RKO (cell line): ENCODE data around the gene PPM1B.
"Not testable (repeated sequence)": the region's sequence is repeated elsewhere in the genome, so short reads cannot be mapped to it uniquely, and the experiment has no call there.

Source experiments
- DNase-seq: peaks from one replicate; pipeline ENCODE4 v3.0.0-alpha.2; 2016; ENCODE audit warnings: low spot score

The PPM1B gene

DNA sequence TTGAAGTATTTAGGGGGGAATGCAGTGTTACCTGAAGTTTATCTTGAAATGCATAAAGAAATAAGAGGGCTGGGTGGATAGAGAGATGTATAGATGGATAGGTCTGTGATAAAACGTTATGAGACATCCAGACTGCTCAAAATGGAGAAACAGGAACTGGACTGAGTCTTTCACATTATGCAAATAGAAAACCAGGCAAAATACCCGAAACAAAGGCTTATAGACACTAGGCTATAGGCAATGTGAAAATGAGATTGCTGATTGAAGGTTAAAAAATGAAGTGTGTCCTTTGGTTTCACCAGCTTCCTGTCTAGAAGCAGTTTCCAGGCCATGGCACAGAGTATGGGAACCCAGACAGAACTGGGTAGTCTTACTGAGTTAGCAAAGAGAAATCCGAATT, 81.7 kb downstream of the PPM1B start:
- DNase-seq = no peak

DNA sequence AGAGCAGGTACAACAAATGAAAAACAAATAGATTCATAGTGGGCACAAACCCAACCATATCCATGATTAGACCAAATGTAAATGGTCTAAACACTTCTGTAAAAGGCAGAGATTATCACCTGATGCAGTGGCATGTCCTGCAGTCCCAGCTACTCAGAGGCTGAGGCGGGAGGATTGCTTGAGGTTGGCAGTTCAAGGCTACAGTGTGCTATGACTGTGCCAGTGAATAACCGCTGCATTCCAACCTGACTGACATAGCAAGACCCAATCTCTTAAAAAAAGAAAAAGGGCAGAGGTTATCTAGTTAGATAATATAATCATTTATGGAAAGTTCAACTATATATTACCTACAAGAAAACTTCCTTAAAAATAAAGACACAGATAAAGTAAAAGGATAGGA, 85.3 kb downstream of the PPM1B start:
- no peak for DNase-seq

- DNase-seq = not testable (repeated sequence)
Measured at GRCh38 chr2:44255704-44256103, 87.0 kb downstream of the PPM1B start.

DNA sequence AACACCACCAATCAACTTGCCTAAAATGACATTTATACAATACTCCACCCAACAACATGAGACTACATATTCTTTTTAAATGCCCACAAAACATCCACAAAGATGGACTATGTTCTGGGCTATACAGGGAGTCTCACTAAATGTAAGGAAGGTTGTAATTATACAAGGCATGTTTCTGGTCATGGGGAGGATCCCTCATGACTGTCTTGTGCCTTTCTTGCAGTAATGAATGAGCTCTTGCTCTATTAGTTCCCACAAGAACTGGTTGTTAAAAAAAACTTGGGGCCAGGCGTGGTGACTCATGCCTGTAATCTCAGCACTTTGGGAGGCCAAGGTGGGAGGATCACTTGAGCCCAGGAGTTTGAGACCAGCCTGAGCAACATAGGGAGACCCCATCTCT, 89.1 kb downstream of the PPM1B start:
- DNase-seq = not testable (repeated sequence)

GRCh38 chr2:44267269-44267795, 98.7 kb downstream of the PPM1B start:
- no peak for DNase-seq

GRCh38 chr2:44267796-44268648, 99.3 kb downstream of the PPM1B start:
- no peak for DNase-seq

- no peak for DNase-seq
Measured at GRCh38 chr2:44269831-44270230, 101.2 kb downstream of the PPM1B start.

DNA sequence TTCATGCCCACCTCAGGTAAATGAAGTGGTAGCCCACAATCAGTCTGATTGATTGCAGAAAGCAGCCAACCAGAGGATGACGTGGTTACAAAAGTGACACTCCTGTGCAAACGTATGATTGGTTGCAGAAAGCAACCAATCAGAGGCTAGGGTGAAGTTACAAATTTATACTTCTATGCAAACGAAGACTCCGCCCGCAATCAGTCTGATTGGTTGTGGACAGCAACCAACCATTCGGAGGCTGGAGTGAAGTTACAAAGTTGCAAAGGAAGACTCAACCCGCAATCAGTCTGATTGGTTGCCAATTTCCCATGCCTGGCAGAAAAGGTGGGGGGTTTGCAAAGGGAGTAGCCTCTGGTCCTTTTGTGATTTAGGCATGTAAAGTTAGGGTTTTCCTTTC, 102.6 kb downstream of the PPM1B start:
- no peak for DNase-seq

DNA sequence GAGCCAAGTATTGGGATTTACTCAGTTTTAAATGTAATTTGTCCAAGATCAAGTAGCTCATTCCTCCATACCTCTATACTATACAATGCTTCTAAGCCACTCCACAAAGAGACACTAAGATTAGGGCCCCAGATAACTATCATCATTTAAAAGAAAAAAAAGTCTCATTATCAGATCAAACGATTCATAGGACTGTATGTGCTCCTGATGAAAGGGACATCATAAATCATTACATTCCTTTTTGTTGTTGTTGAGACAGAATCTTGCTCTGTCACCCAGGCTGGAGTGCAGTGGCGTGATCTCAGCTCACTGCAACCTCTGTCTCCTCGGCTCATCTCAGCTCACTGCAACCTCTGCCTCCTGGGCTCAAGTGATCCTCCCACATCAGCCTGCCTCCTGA, 104.4 kb downstream of the PPM1B start:
- no peak for DNase-seq

DNA sequence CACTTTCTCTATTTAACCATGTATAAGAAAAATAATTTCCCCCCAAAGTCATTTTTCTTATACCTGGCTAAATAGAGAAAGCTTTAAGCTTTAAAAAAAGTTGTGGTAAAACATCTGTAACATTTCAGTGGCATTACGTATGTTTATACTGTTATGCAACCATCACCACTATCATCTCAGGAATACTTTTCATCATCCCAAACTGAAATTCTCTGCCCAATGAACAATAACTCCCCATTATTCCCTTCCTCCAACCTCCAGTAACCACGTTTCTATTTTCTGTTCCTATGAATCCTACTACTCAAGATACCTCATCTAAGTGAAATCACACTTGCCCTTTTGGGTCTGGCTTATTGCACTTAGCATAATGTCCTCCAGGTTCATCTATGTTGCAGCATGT, 104.9 kb downstream of the PPM1B start:
- DNase-seq = no peak

- DNase-seq = no peak
Measured at GRCh38 chr2:44275927-44276303, 107.2 kb downstream of the PPM1B start.

- no peak for DNase-seq
Measured at GRCh38 chr2:44277541-44277940, 108.9 kb downstream of the PPM1B start.

- DNase-seq = no peak
Measured at GRCh38 chr2:44280869-44281268, 112.2 kb downstream of the PPM1B start.
